Activated naive CD4-positive, alpha-beta T cell treated with anti-CD3 and anti-CD28 coated beads, Interleukin-2, amount 50 U/mL, for 24 hours (primary cell): Measurements from ENCODE around the gene PCDHA5.
"Not testable (repeated sequence)": the region's sequence is repeated elsewhere in the genome, so short reads cannot be mapped to it uniquely, and the experiment has no call there.

Experiments
- H3K27ac Mint-ChIP-seq: one replicate; pipeline ENCODE4 v1.8.0; 2021; ENCODE audit warnings: mild to moderate bottlenecking, mixed read lengths
- H3K27me3 Mint-ChIP-seq: one replicate; pipeline ENCODE4 v1.8.0; 2021; ENCODE audit warnings: mixed read lengths
- H3K36me3 Mint-ChIP-seq: one replicate; pipeline ENCODE4 v1.8.0; 2021; ENCODE audit warnings: mixed read lengths
- H3K4me1 Mint-ChIP-seq: one replicate; pipeline ENCODE4 v1.8.0; 2021; ENCODE audit warnings: mixed read lengths
- H3K4me3 Mint-ChIP-seq: one replicate; pipeline ENCODE4 v1.8.0; 2021; ENCODE audit warnings: mild to moderate bottlenecking, mixed read lengths
- H3K9me3 Mint-ChIP-seq: one replicate; pipeline ENCODE4 v1.8.0; 2021; ENCODE audit warnings: mixed read lengths

Gene PCDHA5

GRCh38 chr5:140842798-140843733 lies 21.7 kb downstream of the PCDHA5 start:
- Mint-ChIP-seq H3K9me3 (peaks cover 17% of the 10 kb centered on the region), H3K4me3 (no peak overlapping the region), H3K4me1 (no peaks in the 10 kb centered on the region), H3K27ac (no peak overlapping the region), H3K36me3 (peaks cover 7% of the 10 kb centered on the region), H3K27me3 (peaks cover 23% of the 10 kb centered on the region)

- not testable (repeated sequence) for H3K27ac Mint-ChIP-seq, H3K9me3 Mint-ChIP-seq, H3K4me3 Mint-ChIP-seq, H3K4me1 Mint-ChIP-seq, H3K36me3 Mint-ChIP-seq
- H3K27me3 Mint-ChIP-seq: peaks cover 11% of the 10 kb centered on the region
These were observed 27.0 kb downstream of the PCDHA5 start, which contains the start of gene PCDHA9 for GRCh38 chr5:140848139-140849102. TSS of gene PCDHA9 (plus strand) at chr5:140848382. CDS start at chr5:140848496, 114 bp downstream.

- H3K4me3 Mint-ChIP-seq, H3K27me3 Mint-ChIP-seq, H3K9me3 Mint-ChIP-seq, H3K4me1 Mint-ChIP-seq, H3K36me3 Mint-ChIP-seq, H3K27ac Mint-ChIP-seq: not testable (repeated sequence)
These were observed 28.6 kb downstream of the PCDHA5 start for GRCh38 chr5:140849831-140850634.

GRCh38 chr5:140855772-140856674 lies 34.6 kb downstream of the PCDHA5 start, which contains the start of gene PCDHA10:
TSS of gene PCDHA10 (plus strand) at chr5:140855897. CDS start at chr5:140856049, 152 bp downstream.
- no peak within 1 kb of the TSS for H3K4me3 Mint-ChIP-seq
- peaks cover 5% of the 10 kb centered on the region for H3K9me3 Mint-ChIP-seq
- no peak within 1 kb of the TSS for H3K27ac Mint-ChIP-seq
- peaks cover 9% of the 10 kb centered on the region for H3K27me3 Mint-ChIP-seq
- no peaks in the 10 kb centered on the region for H3K4me1 Mint-ChIP-seq
- H3K36me3 Mint-ChIP-seq: no peaks in the 10 kb centered on the region

GRCh38 chr5:140857177-140857986 lies 36.0 kb downstream of the PCDHA5 start:
- Mint-ChIP-seq H3K4me3 (no peak overlapping the region), H3K27ac (no peak overlapping the region), H3K27me3 (peaks cover 13% of the 10 kb centered on the region), H3K4me1 (no peaks in the 10 kb centered on the region), H3K36me3 (peaks cover 2% of the 10 kb centered on the region), H3K9me3 (peaks cover 5% of the 10 kb centered on the region)

GRCh38 chr5:140857987-140858240 lies 36.5 kb downstream of the PCDHA5 start:
- Mint-ChIP-seq H3K4me1 (no peaks in the 10 kb centered on the region), H3K9me3 (peaks cover 5% of the 10 kb centered on the region), H3K36me3 (peaks cover 2% of the 10 kb centered on the region), H3K4me3 (no peak overlapping the region), H3K27me3 (peaks cover 12% of the 10 kb centered on the region), H3K27ac (no peak overlapping the region)

GRCh38 chr5:140862441-140863295 lies 41.3 kb downstream of the PCDHA5 start:
- Mint-ChIP-seq H3K9me3 (peaks cover 6% of the 10 kb centered on the region), H3K4me1 (no peaks in the 10 kb centered on the region), H3K36me3 (peaks cover 2% of the 10 kb centered on the region), H3K4me3 (no peak overlapping the region), H3K27ac (no peak overlapping the region), H3K27me3 (peaks cover 19% of the 10 kb centered on the region)

GRCh38 chr5:140868721-140869554 lies 47.5 kb downstream of the PCDHA5 start, which contains the start of gene PCDHA11:
TSS of gene PCDHA11 (plus strand) at chr5:140868957. CDS start at chr5:140869104, 147 bp downstream.
- Mint-ChIP-seq H3K36me3 (peaks cover 3% of the 10 kb centered on the region), H3K4me1 (no peaks in the 10 kb centered on the region)

GRCh38 chr5:140869555-140869886 lies 48.1 kb downstream of the PCDHA5 start:
- no peaks in the 10 kb centered on the region for H3K4me1 Mint-ChIP-seq
- peaks cover 25% of the 10 kb centered on the region for H3K27me3 Mint-ChIP-seq
- peaks cover 13% of the 10 kb centered on the region for H3K9me3 Mint-ChIP-seq
- no peak overlapping the region for H3K27ac Mint-ChIP-seq
- H3K36me3 Mint-ChIP-seq: peaks cover 3% of the 10 kb centered on the region
- no peak overlapping the region for H3K4me3 Mint-ChIP-seq

More at GRCh38 chr5:140868721-140869554, 47.5 kb downstream of the PCDHA5 start, which contains the start of gene PCDHA11:
- Mint-ChIP-seq H3K9me3 (peaks cover 16% of the 10 kb centered on the region), H3K27ac (no peak within 1 kb of the TSS), H3K4me3 (no peak within 1 kb of the TSS), H3K27me3 (peaks cover 23% of the 10 kb centered on the region)

GRCh38 chr5:140870221-140871201 lies 49.1 kb downstream of the PCDHA5 start:
- Mint-ChIP-seq H3K36me3 (peaks cover 3% of the 10 kb centered on the region), H3K9me3 (peaks cover 11% of the 10 kb centered on the region), H3K27ac (no peak overlapping the region), H3K4me3 (no peak overlapping the region), H3K27me3 (peaks cover 28% of the 10 kb centered on the region), H3K4me1 (no peaks in the 10 kb centered on the region)
